Measurements from ENCODE around the gene MARF1.
"Not testable (repeated sequence)": the region's sequence is repeated elsewhere in the genome, so short reads cannot be mapped to it uniquely, and the experiment has no call there.

MARF1 gene

DNA sequence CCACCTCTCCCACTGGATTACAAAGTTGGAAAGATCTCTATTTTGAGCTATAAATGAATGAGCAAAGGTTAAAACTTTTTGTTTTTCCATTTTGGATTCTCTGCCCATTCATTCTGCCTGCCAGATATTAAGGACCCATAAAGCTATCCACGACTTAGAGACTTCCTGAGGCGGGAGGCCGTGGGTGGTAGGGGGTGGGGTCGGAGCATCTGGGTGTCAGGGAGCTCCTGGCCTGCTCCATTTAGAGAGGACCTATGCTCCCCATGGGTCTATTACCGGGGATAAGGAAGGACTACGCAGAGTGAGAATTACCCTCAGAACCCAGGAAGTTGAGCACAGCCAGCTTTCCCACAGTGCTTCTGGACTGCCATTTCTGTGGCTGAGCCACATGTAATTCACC lies 45.8 kb downstream of the MARF1 start:
- no peak for DNase-seq

- DNase-seq = no peak
Observed at GRCh38 chr16:15594711-15595320, 48.1 kb downstream of the MARF1 start.

DNA sequence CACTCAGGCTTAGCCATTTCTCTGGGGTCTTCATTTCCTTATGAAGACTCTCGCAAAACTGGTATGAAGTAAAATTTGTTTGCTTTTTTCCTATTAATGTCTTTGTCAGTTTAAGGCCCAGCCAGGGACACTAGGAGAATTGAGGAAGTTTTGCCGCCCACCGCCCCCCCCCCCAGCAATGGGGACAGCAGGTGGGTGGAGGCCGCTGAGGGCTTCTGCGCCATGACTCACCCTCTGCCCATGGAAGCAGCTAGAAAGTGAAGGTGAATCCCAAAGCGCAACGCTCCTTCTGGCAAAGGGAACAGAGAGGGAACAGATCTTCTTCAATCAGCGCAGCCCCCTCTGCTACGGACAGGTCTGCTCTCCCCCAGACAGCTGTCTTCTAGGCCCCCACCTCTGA lies 49.7 kb downstream of the MARF1 start:
- DNase-seq = no peak

DNA sequence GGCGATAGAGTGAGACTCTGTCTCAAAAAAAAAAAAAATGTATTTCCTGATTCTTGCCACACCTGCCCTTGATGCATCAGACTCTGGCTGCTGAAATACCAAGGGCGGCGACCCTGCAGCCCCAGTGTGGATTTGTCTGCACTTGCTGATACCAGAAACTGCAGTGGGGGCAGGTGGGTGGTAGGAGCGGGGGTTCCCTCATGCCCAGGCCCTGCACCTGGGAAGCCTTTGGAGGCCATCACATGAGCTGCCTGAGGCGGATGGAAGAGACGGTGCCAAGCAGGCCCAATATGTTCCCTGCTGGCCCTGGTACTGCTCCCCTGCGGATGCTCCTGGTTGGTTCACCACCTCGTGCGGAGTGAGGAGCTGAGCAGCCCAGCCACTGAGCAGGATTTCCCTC lies 50.6 kb downstream of the MARF1 start:
- no peak for DNase-seq

GRCh38 chr16:15587152-15587825 lies 55.7 kb downstream of the MARF1 start:
- DNase-seq = no peak

DNA sequence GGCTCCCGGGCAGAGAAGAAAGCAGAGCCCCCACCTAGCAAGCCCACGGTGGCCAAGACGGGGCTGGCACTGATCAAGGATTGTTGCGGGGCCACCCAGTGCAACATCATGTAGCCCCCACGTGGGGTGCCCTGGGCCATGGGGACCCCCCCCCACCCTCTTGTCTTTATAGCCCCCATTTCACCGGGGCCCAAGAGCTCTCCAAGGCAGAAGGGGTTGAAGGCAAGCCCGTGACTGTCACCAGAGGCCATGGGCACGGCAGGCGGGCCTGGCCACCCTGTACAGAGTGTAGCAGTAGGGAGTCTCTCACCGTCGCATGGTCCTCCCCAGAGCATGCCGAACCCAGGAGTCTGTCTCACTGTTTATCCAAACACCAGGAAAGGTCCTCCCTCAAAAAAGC lies 56.2 kb downstream of the MARF1 start:
- DNase-seq = no peak

GRCh38 chr16:15585956-15586355 lies 57.0 kb downstream of the MARF1 start:
- no peak for DNase-seq

DNA sequence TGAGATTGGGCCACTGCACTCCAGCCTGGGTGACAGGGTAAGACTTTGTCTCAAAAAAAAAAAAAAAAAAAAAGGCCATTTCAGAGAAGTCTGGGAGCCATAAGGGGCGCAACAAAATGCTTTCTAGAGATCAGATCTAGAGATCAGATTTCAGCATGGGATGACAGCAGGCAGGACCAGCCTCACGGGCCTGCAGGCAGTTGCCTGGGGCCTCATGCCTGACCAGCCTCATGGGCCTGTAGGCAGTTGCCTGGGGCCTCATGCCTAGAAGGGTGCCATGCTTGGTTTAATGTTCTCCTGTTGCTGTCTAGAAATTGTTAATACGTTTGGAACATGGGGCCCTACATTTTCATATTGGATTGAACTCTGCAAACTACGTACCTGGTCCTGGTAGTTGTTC lies 59.4 kb downstream of the MARF1 start:
- DNase-seq = no peak

DNA sequence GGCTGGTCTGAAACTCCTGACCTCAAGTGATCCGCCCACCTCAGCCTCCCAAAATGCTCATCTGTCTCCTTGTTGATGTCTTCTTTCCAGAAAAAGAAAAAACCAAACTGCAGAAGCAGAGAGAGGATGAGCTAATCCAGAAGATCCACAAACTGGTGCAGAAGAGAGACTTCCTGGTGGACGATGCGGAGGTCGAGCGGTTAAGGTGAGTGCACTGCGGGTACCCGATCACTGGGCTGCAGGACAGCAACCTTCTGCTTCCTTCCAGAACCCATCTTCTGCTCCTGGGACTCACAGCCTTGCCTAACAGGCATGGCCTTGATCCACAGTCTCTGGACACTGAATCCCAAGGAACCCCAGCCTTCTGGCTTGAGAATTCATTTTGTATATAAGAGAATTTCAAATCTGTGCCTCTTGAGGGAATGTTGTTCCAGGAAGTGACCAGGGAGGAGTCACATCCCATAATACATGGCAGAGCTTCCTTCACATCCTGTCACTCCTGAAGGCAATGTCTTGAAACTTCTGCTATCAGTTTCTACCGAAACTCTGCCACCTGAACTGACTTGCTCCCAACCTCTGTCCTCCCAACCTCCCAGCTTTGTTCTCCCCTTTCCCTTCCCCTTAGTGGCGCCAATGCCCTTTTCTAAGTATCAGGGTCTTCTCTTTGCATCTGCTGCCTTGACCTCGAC lies 61.7 kb downstream of the MARF1 start:
- no peak for DNase-seq

- no peak for DNase-seq
Observed at GRCh38 chr16:15578824-15579223, 64.1 kb downstream of the MARF1 start.

- no peak for DNase-seq
Observed at GRCh38 chr16:15576960-15577958, 65.7 kb downstream of the MARF1 start.

DNA sequence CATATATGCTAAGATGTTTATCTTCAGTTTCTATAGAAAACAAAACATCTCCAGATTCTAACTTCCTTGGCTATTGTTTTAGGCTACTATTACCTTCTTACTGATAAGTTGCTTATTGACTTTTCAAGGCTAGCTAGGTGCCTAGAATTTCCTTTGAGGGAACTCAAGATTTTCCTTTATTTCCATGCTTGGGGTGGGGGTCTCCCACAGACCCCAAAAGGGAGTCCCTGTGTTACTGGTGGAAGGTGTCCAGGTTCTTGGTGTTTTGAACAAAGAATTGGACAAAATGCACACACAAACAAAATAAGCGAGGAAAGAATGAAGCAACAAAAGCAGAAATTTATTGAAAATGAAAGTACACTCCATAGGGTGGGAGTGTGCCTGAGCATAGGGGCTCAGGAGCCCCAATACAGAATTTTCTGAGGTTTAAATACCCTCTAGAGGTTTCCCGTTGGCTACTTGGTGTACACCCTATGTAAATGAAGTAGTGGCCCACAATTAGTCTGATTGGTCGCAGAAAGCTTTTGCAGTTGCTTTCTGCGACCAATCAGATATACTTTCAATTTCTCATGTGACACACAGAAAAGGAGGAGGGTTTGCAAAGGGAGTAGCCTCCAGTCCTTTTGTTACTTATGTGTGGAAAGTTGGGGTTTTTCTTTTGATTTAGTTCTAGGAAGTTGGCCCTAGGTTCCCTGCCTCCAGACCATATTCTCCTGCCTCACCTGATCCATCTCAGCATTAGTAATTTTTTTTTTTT lies 67.5 kb downstream of the MARF1 start:
- DNase-seq = no peak

- DNase-seq = no peak
Observed at GRCh38 chr16:15574614-15574948, 68.4 kb downstream of the MARF1 start.

DNA sequence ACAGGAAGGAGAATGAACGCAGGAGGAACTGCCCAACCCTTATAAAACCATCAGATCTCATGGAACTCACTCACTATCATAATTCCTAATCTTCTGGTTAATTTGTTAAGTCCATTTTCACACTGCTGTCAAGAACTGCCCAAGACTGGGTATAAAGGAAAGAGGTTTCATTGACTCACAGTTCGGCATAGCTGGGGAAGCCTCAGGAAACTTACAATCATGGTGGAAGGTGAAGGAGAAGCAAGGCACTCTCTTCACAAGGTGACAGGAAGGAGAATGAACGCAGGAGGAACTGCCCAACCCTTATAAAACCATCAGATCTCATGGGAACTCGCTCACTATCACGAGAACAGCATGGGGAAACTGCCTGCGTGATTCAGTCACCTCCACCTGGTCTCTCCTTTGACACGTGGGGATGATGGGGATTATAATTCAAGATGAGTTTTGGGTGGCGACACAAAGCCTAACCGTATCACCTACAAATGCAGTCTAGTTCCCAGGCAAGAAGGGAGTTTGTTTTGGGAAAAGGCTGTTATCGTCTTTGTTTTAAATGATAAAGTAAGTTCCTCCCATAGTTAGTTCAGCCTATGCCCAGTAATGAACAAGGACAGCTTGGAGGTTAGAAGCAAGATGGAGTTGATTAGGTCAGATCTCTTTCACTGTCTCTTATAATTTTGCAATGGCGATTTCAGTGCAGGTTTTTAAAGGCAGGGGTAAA lies 68.9 kb downstream of the MARF1 start:
- DNase-seq = not testable (repeated sequence)

DNA sequence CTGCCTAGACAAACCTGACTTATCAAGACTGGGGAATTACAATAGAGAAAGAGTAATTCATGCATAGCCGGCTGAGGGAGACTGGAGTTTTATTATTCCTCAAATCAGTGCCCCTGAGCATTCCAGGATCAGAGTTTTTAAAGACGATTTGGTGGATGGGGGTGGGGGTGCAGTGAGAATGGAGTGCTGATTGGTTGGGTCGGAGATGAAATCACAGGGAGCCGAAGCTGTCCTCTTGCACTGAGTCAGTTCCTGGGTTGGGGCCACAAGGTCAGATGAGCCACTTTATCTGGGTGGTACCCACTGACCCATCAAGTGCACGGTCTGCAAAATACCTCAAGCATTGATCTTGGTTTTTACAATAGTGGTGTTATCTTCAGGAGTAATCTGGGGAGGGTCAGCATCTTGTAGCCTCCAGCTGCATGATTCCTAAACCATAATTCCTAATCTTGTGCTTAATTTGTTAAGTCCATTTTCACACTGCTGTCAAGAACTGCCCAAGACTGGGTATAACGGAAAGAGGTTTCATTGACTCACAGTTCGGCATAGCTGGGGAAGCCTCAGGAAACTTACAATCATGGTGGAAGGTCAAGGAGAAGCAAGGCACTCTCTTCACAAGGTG lies 69.6 kb downstream of the MARF1 start:
- DNase-seq = no peak

GRCh38 chr16:15572329-15573001 lies 70.5 kb downstream of the MARF1 start:
- DNase-seq = no peak

DNA sequence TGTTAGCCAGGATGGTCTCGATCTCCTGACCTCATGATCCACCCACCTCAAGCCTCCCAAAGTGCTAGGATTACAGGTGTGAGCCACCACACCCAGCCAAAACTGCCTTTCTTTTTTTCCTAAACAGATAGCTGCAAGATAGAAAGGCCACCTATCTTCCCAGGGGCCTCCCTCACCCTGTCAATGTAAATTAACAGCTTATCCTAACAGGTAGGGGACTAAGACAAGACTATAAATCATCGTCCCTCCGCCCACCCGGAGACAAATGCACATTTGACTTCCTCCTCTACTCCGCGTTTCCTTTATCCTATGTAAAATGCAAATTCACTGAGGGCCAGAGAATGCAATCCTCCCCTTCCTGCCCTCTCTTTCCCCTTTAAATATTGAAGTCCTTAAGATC lies 71.4 kb downstream of the MARF1 start:
- DNase-seq = no peak

DNA sequence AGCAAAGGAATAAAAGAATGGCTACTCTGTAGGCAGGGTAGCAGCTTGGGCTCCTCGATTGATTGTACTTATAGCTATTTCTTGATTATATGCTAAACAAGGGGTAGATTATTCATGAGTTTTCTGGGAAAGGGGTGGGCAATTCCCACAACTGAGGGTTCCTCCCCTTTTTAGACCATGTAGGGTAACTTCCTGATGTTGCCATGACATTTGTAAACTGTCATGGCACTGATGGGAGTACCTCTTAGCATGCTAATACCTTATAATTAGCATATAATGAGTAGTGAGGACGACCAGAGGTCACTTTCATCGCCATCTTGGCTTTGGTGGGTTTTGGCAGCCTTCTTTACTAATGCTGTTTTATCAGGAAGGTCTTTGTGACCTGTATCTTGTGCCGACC lies 72.3 kb downstream of the MARF1 start:
- DNase-seq = not testable (repeated sequence)

- DNase-seq = no peak
Observed at GRCh38 chr16:15567823-15568222, 75.1 kb downstream of the MARF1 start.

GRCh38 chr16:15566095-15566494 lies 76.9 kb downstream of the MARF1 start:
- no peak for DNase-seq
